DND-41 (cell line): ENCODE data around the gene PRRG1.

Experiments
- EZH2 ChIP-seq: IDR thresholded peaks from 3 replicates; pipeline ENCODE4 v1.6.1; 2012; ENCODE audit warnings: borderline replicate concordance, low read depth, mild to moderate bottlenecking, moderate library complexity, low read length, inconsistent platforms; ENCODE audit not compliant: severe bottlenecking
- TF ChIP-seq, protein P1 (sequence below): IDR thresholded peaks from 2 replicates; pipeline ENCODE4 v1.5.1; 2012; ENCODE audit warnings: borderline replicate concordance, low read length, moderate library complexity, mild to moderate bottlenecking; ENCODE audit not compliant: poor library complexity, severe bottlenecking; ENCODE audit errors: extremely low read depth

DNA sequence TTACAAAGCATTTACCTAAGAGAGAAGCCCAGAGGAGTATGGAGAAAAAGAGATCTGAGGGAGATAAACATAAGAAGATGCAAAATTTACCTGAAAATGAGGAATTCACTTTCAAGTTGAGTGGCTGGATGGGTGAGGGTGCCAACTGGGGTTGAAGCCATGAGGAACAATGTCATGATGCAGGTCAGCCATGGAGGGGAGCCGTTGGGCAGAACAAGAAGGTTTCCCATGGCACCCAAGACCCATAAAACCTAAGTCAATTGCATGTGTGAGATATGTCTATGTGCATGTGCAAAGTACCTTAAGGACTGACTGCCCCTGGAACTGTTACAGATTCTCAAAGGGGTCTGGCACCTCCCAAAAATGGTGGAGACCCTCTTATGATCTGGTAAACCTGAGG, 46.6 kb upstream of the PRRG1 start:
- no peak for TF ChIP-seq EZH2
- TF ChIP-seq, protein P1, sequence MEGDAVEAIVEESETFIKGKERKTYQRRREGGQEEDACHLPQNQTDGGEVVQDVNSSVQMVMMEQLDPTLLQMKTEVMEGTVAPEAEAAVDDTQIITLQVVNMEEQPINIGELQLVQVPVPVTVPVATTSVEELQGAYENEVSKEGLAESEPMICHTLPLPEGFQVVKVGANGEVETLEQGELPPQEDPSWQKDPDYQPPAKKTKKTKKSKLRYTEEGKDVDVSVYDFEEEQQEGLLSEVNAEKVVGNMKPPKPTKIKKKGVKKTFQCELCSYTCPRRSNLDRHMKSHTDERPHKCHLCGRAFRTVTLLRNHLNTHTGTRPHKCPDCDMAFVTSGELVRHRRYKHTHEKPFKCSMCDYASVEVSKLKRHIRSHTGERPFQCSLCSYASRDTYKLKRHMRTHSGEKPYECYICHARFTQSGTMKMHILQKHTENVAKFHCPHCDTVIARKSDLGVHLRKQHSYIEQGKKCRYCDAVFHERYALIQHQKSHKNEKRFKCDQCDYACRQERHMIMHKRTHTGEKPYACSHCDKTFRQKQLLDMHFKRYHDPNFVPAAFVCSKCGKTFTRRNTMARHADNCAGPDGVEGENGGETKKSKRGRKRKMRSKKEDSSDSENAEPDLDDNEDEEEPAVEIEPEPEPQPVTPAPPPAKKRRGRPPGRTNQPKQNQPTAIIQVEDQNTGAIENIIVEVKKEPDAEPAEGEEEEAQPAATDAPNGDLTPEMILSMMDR: no peak
